Measurements from ENCODE around the gene KCNT2.
"Not testable (repeated sequence)": the region's sequence is repeated elsewhere in the genome, so short reads cannot be mapped to it uniquely, and the experiment has no call there.

The KCNT2 gene

DNA sequence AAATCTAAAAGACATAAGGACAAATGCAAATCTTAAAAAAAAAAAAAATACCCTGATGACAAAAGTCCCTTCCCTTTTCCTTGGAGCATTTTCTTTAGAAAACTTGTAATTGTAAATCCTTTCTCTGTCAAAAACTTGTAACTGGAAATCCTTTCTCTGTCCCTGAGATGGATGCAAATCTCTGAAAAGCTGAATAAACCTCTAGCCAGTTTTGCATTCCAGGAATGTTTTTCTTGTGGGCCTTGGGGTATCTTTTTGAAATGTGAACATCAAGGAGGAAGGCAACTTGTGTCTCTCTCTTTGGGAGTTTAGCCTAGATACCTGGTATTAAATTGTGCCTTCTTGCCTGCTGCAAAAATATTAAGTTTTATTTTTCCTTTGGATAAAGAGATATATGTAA, 305.3 kb downstream of the KCNT2 start:
- no peak for DNase-seq

DNA sequence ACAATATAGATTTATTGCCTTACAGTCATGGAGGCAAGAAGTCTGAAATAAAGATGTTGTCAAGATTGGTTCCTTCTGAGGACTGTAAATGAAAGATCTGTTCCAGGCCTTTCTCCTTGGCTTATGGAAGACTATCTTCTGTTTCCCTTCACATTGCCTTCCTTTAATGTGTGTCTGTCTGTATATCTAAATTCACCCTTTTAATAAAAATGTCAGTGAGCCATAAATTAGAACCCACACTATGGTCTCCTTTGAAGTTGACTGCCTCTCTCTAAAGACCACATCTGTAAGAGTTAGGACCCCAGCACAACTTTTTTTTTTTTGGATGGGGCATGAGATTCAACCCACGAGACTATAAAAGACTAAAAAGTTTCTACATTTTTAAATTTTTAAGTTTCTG, 305.8 kb downstream of the KCNT2 start:
- DNase-seq, result no peak

DNA sequence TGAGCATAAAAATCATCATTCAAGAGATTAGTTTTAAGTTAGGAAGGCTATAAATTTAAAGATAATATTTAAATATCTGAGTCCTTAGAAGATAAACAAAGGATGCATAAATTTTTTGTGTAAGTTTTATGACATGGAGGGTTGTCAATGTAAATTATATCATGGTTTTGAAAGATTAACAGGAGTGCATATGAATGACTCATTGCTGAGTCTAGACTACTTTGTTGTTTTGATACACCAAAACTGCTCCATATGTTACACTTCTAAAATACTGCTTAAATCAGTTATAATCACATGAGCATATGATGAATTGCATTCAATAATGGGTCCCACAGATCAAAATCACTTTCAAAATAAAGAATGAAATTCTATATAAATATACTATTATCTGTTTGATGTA, 312.5 kb downstream of the KCNT2 start:
- no peak for DNase-seq

DNA sequence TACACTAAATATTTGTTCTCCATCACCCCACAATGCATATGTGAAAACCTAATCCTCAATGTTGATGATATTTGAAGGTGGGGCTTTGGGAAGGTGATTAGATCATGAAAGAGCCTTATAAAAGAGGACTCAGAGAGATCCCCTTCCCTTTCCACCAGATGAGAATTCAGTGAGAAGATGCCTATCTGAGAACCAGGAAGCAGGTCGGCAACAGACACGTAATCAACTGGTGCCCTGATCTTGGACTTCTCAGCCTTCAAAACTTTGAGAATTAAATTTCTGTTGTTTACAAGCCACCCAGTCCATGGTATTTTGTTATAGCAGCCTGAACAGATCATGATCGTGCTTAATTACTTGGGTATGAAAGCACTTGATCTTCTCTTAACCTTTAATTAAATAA, 329.4 kb downstream of the KCNT2 start:
- no peak for DNase-seq

- no peak for DNase-seq
These were observed 330.4 kb downstream of the KCNT2 start for GRCh38 chr1:196277860-196278259.

DNA sequence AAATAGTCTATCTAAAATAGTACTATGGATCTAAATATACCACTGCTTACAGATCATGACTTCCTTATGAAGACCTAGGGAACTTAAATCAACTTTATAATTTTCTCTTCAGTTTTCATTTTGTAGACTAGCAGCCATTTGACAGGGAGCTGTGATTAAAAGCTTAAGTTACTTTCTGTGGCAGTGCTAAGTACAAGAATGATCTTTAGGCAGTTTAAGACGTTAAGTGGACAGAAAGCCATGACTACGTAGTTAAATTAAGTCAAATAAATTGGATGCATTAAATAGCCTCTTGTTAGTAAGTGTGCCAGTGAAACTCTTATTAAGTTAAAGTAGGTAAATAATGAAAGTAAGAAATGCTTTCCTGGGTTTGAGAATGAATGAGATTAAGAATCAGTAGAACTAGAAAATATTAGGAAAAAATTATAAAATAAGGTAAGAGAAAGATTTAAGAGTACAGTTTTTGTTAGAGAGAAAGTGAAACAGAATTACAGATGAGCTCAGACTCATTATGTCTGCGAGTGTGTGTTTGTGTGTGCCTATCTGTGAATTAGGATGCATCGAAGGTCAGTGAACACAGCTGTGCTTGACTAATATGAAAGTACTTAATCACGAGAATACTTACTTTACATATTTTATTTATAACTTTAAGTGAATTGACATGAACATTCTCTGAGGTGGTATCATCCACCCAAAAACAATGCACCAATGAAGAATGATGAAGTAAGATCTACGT, 336.9 kb downstream of the KCNT2 start:
- DNase-seq, result no peak

DNA sequence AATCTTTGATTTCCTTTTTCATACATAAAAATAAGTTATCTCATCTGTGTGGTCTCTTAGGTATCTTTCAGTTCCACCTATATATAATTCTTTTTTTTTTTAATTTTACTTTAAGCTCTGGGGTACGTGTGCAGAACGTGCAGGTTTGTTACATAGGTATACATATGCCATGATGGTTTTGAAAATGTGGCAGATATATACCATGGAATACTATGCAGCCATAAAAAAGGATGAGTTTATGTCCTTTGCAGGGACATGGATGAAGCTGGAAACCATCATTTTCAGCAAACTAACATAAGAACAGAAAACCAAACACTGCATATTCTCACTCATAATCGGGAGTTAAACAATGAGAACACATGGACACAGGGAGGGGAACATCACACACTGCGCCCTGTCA, 345.2 kb downstream of the KCNT2 start:
- not testable (repeated sequence) for DNase-seq

DNA sequence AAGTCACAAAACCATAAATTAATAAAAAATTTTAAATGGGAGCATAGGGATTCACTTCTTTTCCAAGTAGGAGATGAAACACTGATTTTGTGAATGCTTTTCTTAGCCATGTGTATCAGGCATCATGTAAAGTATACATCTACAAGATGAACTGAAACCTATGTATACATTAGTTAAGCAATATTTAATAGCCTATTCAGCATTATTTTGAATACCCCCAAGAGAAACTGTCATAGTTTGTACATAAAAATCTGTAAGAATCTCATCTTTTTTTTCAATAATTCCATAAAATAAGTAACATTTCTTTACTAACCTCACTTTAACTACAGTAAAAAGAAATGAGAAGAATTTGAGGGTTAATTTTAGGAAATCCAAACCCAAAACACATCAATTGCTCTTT, 348.0 kb downstream of the KCNT2 start:
- DNase-seq, result no peak

- DNase-seq, result no peak
These were observed 348.9 kb downstream of the KCNT2 start for GRCh38 chr1:196259316-196259715.

DNA sequence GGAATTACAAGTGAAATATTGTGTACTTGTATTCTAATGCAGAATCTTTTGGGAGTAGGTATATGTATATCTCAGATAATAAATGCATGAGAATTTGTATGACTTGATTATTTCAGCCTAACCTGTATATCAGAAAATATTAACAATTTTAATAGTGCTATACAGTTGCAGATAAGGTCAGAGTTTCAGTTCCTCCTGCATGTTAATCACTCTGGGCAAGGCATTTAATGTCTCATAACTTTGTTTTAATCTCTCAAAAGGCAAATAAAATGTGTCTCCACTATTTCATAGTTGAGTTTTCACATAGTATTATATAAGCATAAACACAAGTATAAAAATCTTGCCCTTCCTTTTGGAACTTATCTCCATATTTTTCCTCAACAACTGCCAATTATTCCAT, 352.5 kb downstream of the KCNT2 start:
- no peak for DNase-seq

DNA sequence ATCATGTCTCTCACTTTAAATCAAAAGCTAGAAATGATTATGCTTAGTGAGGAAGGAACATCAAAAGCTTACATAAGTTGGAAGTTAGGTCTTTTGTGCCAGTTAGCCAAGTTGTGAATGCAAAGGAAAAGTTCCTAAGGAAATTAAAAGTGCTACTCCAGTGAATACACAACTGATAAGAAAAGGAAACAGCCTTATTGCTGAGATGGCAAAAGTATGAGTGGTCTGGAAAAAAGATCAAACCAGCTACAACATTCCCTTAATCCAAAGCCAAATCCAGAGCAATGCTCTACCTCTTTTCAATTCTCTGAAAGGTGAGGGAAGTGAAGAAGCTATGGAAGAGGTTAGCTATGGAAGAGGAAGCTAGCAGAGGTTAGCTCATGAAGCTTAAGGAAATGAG, 378.7 kb downstream of the KCNT2 start:
- no peak for DNase-seq

DNA sequence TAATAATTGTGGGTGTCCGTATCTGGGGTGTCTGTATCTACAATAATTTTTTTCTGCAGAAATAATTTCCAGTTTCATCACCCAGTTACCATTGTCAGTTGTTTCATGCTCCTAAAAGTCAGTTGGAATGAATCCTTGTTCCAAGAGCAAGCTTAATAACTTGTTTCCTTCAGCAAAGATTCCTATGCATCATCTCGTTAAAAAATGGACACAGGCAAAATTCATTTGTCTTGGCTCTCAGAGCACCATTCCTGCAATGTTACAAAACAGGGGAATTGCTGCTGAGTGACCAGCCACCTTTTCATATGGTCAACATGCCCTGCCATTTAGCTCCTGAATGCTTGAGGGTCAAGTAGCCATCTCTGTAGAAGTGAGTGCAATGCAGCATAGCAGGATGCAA, 393.4 kb downstream of the KCNT2 start:
- DNase-seq, result no peak

GRCh38 chr1:196209983-196210382, 398.3 kb downstream of the KCNT2 start:
- DNase-seq, result no peak

GRCh38 chr1:196209265-196209664, 399.0 kb downstream of the KCNT2 start:
- no peak for DNase-seq

DNA sequence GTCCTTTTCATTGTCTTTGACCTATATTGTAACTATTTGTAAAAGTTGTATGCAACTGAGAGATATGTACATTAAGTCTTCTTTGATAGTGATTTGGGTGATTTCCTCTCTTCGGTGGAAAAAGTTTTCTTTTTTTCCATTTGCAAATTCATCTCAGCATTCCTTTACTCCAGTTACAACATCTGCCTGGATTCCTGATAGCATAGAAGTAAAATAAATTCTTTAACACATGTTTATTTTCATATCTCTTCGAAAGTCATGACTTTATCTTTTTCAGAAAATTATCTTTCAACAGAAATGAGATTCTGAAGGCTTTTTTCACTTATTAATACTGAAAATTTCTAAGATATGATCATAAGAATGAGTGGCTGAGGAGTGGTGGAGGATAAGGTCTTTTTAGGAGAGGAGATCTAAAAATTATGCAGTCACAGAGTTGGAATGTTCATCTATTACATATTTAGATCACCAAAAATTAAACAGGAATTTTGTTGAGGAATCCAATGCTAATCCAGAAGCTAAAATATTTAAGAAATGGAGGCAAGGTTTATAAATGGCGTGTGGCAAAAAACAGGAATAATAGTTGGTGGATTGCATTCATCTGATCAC, 400.5 kb downstream of the KCNT2 start:
- no peak for DNase-seq

GRCh38 chr1:196205882-196206281, 402.4 kb downstream of the KCNT2 start:
- DNase-seq, result no peak

DNA sequence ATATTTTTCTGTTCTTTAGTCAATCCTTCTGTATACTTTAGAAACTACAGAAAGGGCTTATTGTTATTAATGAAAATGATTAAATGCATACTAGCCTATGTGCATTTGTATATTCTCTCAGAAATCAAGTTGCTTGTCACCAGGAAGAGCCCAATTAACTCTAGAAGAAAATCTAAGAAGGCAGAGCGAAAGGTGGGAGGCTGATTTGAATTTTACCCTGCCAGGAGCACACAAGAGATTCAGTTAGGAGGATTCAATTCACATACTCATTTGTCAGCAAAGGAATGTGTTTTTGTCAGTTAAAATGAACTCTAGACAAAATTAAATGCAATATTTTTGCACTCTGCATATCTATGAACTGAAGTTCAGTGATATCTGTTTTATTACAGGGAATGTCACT, 411.8 kb downstream of the KCNT2 start:
- DNase-seq, result no peak

- no peak for DNase-seq
These were observed 414.2 kb downstream of the KCNT2 start for GRCh38 chr1:196193896-196194559.

DNA sequence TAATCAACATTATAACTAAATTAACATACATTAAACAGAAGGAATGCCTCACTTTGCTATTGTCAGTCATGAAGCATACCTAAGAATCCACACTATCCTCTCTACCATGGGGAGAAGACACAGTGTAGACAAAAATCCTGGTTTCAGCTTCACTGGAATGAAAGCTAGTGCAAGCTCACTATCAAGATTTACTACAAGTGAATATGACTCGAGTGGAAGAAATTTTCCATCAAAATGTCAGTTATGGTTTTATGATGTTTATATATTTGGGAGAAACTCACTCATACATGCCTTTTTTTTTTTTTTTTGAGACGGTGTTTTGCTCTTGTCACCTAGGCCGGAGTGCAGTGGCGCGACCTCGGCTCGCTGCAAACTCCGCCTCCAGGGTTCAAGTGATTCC, 424.3 kb downstream of the KCNT2 start:
- no peak for DNase-seq

DNA sequence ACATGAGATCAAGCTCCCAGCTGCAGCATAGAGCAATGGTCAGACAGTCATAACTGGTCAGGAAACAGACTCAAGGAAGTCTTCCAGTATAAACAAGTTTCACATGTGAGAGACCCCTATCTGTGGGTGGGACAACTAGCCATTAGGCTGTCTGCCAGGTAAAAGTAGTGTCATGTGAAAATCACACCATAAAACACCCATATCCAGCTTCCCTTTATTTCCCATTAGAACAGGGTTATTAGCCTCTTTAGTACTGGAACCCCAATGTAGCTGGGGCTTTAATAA, 426.7 kb downstream of the KCNT2 start:
- no peak for DNase-seq

GRCh38 chr1:196180847-196181593, 427.2 kb downstream of the KCNT2 start:
- no peak for DNase-seq

DNA sequence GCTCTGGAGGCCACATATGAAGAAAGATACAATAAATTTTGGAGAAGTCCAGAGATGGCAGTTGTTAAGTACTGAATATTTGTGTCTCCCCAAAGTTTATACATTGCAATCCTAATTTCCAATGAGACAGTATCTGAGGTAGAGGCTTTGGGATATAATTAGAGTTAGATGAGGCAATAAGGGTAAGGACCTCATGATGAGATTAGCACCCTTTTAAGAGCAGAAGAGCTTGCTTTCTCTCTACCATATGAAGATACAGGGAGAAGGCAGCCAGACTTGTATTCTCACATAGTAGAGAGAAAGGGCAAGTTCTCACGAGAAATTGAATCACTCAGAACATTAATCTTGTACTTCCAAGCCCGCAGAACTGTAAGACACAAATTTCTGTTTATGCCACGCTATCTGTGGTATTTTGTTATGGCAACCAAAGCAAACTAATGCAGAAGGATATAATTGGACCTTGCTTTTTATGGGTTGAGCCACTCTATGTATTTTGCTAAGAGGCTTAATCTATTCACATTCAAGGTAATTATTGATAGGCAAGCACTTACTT, 430.1 kb downstream of the KCNT2 start:
- no peak for DNase-seq

Data from activated gamma-delta T cell treated with Interleukin-2 at 50 U/mL for 16 hours (primary cell).